T47D (cell line): ENCODE data around the gene TMEM95.
A peak's percentile ranks its signal among the peaks of the same experiment; 100 is the strongest.

Experiments used
- DNase-seq, 2 experiments: peaks; one replicate each; pipeline versions ENCODE4 v3.0.0 to v3.0.0-alpha.2; 2011 to 2012; ENCODE audit warnings: low read depth in 1 of 2, low spot score in 1 of 2
- JUND ChIP-seq: IDR thresholded peaks from 2 replicates; pipeline ENCODE4 v1.6.1; 2012; ENCODE audit warnings: low read depth
- in situ Hi-C: cut with HindIII; loops from 2 replicates; pipeline ENCODE4 v1.10.0; 2016; ENCODE audit warnings: low sequenced_read_pairs, low pct_unique_long_range_greater_than_20kb

TMEM95 gene

DNA sequence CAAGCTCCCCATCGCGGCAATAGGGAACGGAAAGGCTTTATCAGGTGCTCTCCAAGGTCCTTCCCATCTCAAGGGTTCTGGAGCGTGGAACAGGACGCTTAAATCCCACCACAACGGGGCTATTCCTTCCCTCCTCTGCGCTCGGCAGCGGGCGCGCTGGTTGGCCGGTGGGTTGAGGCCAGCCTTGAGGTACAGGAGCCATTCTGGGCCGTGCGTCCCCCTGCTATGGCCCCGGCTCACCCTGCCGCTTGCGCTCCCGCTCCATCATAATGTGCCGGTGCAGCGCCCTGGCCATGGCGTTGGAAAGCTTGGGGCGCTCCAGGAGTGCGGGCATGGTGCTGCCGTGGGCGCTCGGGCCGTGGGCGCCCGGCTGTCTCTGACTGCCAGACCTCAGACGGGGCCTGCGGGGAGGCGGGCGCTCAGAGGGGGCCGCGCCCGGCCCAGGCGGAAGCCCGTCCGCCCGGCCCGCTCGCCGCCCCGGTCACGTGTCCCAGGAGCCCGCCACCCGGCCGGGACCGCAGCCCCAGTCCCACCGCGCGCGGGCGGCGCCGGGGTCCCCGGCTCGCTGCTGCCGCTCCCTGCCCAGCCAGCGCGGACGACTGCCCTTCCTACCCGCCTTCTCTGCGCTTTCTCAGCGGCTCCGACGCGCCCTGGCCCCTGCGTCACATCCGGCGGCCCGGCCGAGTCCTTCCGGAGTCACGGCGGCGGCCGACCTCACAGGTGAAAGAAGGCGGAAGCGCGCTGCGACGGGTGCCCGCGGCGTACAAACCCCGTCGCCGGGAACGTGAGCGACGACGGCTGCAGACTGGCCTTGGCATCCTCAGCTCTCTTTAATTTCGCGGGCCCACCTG lies 40.0 kb upstream of the TMEM95 start, which contains the start of gene GPS2:
Gene GPS2 (minus strand): TSS at position 642 of the 851 bp plus-strand sequence. CDS start 308 bp downstream, at position 334.
- TF ChIP-seq JUND: no peak
- in situ Hi-C loops: no loop called here
- peak; percentile 85 to 88 for DNase-seq

DNA sequence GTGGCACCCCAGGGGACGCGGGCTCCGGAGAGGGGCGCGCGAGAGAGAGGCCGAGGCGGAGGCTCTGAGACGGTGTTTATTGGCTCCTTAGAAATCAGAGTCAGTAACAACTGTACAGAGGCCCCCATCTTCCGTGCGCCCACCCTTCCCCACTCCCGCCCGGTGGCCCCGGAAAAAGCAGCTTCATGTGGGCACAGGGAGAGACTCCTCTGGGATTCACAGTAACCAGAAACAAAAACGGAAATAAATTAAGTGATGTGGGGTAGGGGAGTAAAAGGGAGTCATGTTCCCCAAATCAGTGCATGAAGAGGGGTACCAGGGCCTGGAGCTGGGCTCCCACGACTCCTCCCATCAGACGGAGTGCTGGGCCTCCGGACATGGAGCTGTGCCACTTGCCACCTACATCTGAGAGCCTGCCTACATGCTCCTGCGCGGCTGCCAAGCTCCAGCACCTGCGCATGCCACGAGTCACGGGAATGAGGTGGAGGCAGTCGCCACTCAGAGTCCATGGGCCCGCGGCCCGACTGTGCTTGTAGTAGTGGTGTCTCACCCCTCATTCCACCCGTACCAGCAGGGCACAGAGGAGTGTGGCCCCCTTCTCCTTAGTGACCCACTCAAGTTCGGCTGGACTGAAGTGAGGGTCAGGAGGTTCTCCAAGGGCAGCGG lies 39.3 kb upstream of the TMEM95 start:
- DNase-seq: no peak
- no peak for TF ChIP-seq JUND
- in situ Hi-C loops: no loop called here

DNA sequence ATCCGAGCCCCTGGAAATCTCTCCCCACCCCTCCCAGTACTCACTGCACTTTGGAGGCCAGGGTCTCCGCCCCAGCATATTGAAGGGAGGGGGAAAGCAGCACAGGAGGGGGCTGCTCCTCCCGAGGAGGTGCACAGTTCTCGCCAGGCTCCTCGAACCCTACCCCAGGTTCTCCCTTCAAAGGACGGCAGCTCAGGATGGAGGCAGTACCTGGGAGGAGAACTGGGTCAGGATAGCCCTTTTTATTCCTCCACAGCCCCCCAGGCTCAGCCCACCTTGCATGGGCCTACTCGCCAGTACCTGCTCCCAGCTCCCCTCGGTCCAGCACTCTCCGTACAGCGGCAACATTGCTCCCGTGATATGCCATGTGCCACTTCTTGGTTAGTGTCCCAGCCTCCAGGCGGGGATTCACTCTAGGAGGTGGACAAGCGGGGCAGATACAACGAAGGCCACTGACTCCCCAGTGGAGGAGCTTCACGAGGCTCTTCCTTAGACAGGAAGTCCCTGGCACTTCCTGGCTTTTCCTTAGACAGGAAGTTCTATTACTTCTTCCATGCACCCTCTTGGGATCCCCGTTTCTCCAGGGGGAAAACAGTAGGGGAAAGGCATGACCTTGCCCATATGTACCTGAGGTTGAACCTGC lies 37.7 kb upstream of the TMEM95 start:
- in situ Hi-C loops: no loop called here
- DNase-seq: no peak
- TF ChIP-seq JUND: no peak

DNA sequence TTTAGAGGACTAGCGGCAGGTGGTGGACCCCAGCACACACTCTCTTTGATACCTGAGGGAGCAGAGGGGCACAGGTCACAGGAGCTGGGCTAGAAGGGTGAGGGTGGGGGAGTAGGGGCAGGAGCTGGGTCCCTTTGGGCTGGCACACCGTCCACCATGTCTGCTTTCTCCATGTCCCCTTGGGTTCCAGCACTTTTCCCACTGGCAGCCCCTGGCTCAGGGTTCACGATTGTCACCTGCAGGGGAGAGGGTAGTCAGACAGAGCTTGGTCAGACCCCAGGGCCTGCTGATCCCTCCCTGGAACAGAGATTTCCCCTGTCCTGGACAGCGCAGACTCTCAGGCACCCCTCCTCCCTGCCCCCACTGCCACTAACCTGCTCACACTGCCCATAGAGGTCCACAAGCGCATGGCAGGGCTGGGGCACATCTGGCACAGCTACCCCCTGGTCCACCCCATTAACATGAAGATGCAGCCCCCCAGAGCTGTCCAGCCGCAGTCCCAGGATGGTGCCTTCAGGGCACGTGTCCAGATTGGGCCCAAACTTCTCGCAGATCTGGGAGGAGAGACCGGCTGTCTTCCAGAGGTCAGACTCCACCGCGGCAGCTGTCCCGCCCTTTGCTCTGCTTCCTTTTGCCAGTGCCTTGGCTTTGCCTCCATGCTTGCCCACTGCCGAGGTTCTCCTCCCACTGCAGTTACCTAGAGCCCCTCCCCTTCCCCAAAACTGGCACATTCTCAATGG lies 36.7 kb upstream of the TMEM95 start:
- no peak for TF ChIP-seq JUND
- no peak for DNase-seq
- in situ Hi-C loops: no loop called here

DNA sequence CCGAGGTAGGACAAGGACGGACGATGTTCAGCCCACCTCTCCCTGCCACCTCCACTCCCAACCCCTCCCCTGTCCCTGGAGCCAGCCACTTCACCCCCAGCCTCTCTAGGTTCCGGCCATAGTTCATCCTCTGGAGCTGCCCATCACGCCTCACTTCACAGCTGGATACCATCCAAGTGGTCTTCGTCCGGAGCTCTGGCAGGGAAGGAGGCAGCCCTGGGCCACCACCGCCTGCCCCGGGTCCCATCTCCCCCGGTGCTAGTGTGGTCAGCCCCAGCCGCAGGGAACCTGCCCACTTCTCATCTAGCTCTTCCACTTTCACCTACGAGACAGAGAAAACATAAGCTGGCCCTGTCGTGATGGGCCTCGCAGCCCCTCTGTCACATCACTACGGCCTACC lies 33.5 kb upstream of the TMEM95 start:
- TF ChIP-seq JUND: no peak
- no peak for DNase-seq
- in situ Hi-C loops: no loop called here

DNA sequence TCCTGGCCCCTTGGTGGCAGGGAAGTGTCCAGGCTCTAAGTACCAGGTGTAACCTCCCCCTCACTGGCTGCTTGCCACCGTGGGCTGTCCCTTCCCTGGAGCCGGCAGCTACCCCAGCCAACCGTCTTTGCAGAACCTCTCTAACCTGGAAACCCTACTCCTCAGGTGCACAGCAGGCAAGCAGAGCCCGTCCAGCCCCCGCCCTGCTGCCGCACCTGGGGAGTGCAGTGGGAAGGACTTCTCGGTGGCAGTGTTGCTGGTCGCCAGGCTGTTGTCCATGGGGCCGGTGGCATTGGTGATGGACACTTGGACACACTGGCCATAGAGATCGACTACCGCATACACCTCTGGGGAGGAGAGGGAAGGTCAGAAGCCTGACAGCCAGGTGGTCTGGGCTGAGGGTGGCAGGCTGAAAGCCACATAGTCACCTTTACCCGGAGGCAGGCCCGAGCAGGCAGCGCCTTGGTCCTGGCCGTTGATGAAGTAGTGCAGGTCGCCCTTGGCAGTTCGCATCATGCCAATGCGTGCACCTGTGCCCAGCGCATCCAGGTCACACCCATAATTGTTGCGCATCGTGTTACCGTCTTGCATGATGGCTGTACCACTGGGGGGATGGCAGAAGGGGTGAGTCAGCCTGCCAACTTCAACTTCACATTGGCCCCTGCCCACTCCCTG lies 32.3 kb upstream of the TMEM95 start:
- DNase-seq: no peak
- in situ Hi-C loops: no loop called here
- TF ChIP-seq JUND: no peak

DNA sequence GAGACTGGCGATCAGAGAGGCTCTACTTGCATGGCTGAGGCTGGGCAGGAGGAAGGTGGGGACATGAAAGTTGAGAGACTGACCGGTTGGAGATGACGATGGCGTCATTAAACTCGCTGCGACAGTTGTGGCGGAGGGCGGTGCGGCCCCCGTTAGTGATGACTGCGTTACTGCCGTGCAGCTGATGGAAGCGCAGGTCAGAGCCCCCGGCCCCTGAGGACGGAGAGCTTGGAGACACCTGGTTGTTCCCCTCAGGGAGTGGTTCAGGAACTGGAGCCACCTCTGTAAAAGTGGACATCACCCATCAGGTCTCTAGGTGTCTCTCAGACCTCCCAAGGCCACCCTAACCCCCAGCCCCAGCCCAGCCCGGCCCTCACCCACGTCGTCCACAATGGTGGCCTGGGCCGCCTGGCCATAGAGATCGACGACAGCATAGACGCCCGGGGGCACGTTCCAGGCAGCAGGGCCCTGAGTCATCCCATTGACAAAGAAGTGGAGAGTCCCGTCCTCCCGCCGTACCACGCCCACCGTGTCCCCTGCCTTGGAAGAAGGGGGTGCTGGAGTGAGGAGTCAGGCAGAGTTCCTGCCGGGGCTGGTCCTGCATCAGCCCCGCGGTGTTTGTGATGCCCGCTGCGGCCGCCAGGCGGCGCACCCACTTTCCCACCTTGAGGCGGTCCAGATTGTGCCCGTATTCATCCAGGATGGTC lies 31.1 kb upstream of the TMEM95 start:
- in situ Hi-C loops: no loop called here
- no peak for DNase-seq

DNA sequence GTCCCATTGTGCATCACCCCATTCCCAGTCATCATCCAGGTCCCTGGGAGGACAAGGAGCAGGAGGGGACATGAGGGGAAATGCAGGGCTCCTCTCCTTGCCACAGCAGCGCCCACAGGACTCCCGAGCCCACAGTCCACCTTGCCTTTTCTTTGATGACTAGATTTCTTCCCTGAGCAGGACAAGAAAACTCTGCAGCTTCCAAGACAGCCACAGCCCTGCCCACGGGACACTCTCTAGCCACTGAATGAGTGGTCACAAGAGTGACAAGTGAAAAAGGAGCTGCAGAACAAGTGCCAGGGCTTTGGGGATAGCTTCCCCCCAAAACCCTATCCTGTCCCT lies 30.5 kb upstream of the TMEM95 start:
- in situ Hi-C loops: no loop called here
- no peak for DNase-seq
- no peak for TF ChIP-seq JUND

More for the DNA sequence above, 31.1 kb upstream of the TMEM95 start:
- no peak for TF ChIP-seq JUND

DNA sequence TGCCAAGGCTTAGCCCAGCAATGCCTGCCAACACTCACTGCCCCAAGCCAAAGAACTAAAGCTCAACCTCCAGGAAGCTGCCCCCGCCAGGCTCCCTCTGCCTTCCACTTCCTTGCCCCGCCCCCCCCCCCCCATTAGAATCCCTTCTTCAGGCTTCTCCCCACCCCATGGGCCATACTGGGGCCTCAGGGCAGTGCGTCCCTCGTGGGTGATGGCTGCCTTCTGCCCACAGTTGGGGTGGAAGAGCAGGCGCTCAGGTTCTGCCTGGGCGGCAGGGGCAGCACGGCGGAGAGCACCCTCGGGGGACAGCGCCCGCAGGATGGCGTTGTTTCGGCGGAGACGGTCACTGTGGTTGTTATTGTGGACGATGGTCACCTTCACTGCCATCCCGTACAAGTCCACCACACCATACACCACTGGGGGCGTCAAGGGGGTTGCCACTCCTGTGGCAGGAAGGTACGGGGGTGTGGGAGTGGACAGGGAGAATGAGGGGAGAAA lies 29.9 kb upstream of the TMEM95 start:
- DNase-seq: no peak
- no peak for TF ChIP-seq JUND
- in situ Hi-C loops: no loop called here

DNA sequence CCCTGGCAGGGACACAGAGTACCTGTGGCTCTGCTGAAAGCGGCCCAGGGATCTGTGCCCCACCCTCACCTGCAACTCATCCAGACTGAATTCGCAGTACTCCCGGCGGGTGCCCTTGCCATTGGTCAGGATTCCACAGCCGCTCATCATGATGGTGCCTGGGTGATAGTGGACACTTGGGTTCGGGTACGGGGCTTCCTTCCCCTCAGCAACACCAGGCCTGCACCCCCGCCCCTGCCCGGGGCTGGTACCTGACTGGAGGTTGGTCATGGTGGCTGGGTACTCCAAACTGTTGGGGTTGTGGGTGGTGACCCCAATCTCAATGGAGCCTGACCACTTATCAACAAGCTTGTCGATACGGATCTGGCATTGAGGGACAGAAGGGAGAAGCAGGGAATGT lies 28.8 kb upstream of the TMEM95 start:
- no peak for TF ChIP-seq JUND
- DNase-seq: no peak
- in situ Hi-C loops: no loop called here

DNA sequence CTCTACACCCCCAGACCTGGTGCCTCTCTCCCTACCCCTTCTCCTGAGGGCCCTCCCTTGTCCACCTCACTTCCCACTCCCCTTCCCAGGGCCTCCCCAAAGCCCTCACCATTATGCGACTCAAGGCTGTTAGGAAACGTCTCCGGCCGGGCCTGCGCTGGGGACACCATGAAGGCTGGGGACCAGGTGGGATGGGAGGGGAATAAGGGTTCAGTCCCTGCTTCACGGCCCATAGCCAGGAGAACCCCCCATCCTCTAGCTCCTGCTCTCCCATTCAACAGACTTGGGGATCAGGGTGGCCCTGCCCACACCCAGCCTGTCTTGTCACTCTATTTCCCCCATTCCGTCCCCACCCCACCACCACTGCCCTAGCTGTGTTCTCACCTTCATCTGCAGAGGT lies 27.9 kb upstream of the TMEM95 start:
- no peak for DNase-seq
- no peak for TF ChIP-seq JUND
- in situ Hi-C loops: no loop called here
